ENCODE data around the gene FGF14. TPM values are rescaled to one million over a fixed set of nuclear protein-coding genes. Genes with fewer than 3 reads are reported as not detected.
"Not testable (repeated sequence)": the region's sequence is repeated elsewhere in the genome, so short reads cannot be mapped to it uniquely, and the experiment has no call there.

The FGF14 gene
- polyA plus RNA-seq, 1 donor (not counting 4 experiments of a cell fraction or from before 2014, with no cell fraction given): 0.09 TPM

DNA sequence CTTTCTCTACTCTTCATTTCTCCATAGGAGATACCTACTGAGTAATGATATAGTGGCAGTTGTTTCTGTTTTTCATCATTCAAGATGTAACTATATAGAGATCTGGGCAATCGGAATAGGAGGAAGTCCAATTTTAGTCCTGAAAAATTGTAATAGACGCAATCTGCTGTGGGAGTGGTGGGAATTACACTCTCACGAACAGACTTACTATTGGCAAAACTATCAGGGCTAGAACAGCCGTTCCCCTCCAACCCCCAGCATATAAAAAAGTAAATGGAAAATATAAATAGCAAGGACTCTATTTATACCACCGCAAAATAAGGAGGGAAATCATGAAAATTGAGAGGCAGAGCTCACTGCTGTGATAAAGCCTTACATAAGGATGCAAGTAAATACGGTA, 330.1 kb downstream of the FGF14 start:
- no peak for TF ChIP-seq EZH2 (IDR thresholded peaks at IDR 0.05; ENCODE audit: low read length)
- TF ChIP-seq, protein P1, sequence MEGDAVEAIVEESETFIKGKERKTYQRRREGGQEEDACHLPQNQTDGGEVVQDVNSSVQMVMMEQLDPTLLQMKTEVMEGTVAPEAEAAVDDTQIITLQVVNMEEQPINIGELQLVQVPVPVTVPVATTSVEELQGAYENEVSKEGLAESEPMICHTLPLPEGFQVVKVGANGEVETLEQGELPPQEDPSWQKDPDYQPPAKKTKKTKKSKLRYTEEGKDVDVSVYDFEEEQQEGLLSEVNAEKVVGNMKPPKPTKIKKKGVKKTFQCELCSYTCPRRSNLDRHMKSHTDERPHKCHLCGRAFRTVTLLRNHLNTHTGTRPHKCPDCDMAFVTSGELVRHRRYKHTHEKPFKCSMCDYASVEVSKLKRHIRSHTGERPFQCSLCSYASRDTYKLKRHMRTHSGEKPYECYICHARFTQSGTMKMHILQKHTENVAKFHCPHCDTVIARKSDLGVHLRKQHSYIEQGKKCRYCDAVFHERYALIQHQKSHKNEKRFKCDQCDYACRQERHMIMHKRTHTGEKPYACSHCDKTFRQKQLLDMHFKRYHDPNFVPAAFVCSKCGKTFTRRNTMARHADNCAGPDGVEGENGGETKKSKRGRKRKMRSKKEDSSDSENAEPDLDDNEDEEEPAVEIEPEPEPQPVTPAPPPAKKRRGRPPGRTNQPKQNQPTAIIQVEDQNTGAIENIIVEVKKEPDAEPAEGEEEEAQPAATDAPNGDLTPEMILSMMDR (optimal IDR thresholded peaks at IDR 0.05 in 1 of 3, IDR thresholded peaks at IDR 0.05 in 1 of 3, conservative IDR thresholded peaks at IDR 0.05 in 1 of 3; ENCODE audit: extremely low read depth in 1 of 3, insufficient read depth in 2 of 3, low read length in 3 of 3): no peak

DNA sequence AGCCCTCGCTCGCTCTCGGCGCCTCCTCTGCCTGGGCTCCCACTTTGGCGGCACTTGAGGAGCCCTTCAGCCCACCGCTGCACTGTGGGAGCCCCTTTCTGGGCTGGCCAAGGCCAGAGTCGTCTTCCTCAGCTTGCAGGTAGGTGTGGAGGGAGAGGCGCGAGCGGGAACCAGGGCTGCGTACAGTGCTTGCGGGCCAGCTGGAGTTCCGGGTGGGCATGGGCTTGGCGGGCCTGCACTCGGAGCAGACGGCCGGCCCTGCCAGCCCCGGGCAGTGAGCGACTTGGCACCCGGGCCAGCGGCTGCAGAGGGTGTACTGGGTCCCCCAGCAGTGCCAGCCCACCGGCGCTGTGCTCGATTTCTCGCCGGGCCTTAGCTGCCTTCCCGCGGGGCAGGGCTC, 333.5 kb downstream of the FGF14 start:
- dilution Hi-C loops (cut with MboI; ENCODE audit: extremely low pct_ligation_motif_present, low sequenced_read_pairs); FAIRE-seq: not testable (repeated sequence)

More for the DNA sequence above, 330.1 kb downstream of the FGF14 start:
- dilution Hi-C loops (cut with MboI; ENCODE audit: extremely low pct_ligation_motif_present, low sequenced_read_pairs): no loop called here
- no peak for FAIRE-seq
- H3K4me1 ChIP-seq (ENCODE audit: control insufficient read depth, extremely low read depth, insufficient read depth, low read length): no peaks in the 10 kb centered on the region
- no peaks in the 10 kb centered on the region for H3K9me1 ChIP-seq (ENCODE audit: control insufficient read depth, extremely low read depth, insufficient read depth, low read length)
- H3K27ac ChIP-seq (ENCODE audit: control insufficient read depth, insufficient read depth, low read length): no peak overlapping the region
- H3K27me3 ChIP-seq (ENCODE audit: control insufficient read depth, extremely low read depth, insufficient read depth, low read length): no peaks in the 10 kb centered on the region
- no peak overlapping the region for H3K4me3 ChIP-seq (ENCODE audit: control insufficient read depth in 2 of 3, extremely low read depth in 1 of 3, insufficient read depth in 2 of 3, low read depth in 1 of 3, low read length in 3 of 3)
- H2AFZ ChIP-seq (ENCODE audit: control insufficient read depth, low read length): no peak overlapping the region
- DNase-seq (ENCODE audit: low read depth, low spot score): no peak
- no peaks in the 10 kb centered on the region for H3K9me3 ChIP-seq (ENCODE audit: control insufficient read depth, low read depth, low read length)
- H3K4me2 ChIP-seq (ENCODE audit: control insufficient read depth, extremely low read depth, insufficient read depth, low read depth, low read length): no peak overlapping the region
- H3K9ac ChIP-seq (ENCODE audit: control insufficient read depth, extremely low read depth, insufficient read depth, low read length): no peak overlapping the region
- H3K36me3 ChIP-seq (ENCODE audit: control insufficient read depth in 2 of 2, extremely low read depth in 1 of 2, insufficient read depth in 2 of 2, low read length in 2 of 2): no peaks in the 10 kb centered on the region
- no peaks in the 10 kb centered on the region for H3K79me2 ChIP-seq (ENCODE audit: control insufficient read depth, insufficient read depth, low read length)
- no peaks in the 10 kb centered on the region for H4K20me1 ChIP-seq (ENCODE audit: control insufficient read depth, extremely low read depth, insufficient read depth, low read length)

DNA sequence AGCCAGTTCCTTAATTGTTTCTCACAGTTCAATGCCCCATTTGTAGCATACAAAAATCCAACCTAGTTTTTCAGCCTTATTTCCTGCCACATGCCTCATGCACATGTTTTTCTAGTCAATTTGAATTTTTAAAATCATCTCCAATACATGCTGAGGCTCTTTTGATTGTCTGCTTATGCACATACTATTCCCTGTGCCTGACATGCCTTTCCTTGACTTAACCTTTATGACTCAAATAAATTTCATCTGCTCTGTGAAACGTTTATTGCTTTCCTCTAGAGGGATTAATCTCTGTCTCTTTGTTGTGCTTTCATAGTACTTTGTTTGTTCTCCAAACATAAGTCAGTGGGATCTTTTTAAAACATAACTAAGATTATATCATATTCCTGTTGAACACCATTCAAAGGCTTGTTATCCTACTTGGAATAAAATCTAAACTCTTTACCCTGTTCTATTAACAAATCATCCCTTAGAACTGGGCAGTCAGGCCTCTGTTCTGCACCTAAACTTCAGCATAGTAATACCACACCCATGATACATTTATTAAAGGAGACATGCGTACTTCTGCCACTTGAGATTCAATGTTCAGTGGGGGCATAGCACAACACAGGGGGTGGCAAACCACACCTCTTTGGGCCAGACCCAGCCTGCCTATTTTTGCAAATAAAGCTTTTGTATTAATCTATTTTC, 346.6 kb downstream of the FGF14 start:
- DNase-seq (ENCODE audit: low read depth, low spot score) (no peak), FAIRE-seq (no peak)
- Histone ChIP-seq H3K4me2 (ENCODE audit: control insufficient read depth, extremely low read depth, insufficient read depth, low read depth, low read length) (no peak overlapping the region), H3K9me3 (ENCODE audit: control insufficient read depth, low read depth, low read length) (peaks cover 2% of the 10 kb centered on the region), H3K27ac (ENCODE audit: control insufficient read depth, insufficient read depth, low read length) (no peak overlapping the region), H3K4me3 (ENCODE audit: control insufficient read depth in 2 of 3, extremely low read depth in 1 of 3, insufficient read depth in 2 of 3, low read depth in 1 of 3, low read length in 3 of 3) (no peak overlapping the region), H3K4me1 (ENCODE audit: control insufficient read depth, extremely low read depth, insufficient read depth, low read length) (no peaks in the 10 kb centered on the region), H4K20me1 (ENCODE audit: control insufficient read depth, extremely low read depth, insufficient read depth, low read length) (no peaks in the 10 kb centered on the region), H3K9ac (ENCODE audit: control insufficient read depth, extremely low read depth, insufficient read depth, low read length) (no peak overlapping the region), H3K36me3 (ENCODE audit: control insufficient read depth in 2 of 2, extremely low read depth in 1 of 2, insufficient read depth in 2 of 2, low read length in 2 of 2) (no peaks in the 10 kb centered on the region), H3K79me2 (ENCODE audit: control insufficient read depth, insufficient read depth, low read length) (no peaks in the 10 kb centered on the region), H3K27me3 (ENCODE audit: control insufficient read depth, extremely low read depth, insufficient read depth, low read length) (no peaks in the 10 kb centered on the region), H3K9me1 (ENCODE audit: control insufficient read depth, extremely low read depth, insufficient read depth, low read length) (no peaks in the 10 kb centered on the region), H2AFZ (ENCODE audit: control insufficient read depth, low read length) (no peak overlapping the region)
- no peak for TF ChIP-seq EZH2 (IDR thresholded peaks at IDR 0.05; ENCODE audit: low read length)
- TF ChIP-seq, protein P1 (optimal IDR thresholded peaks at IDR 0.05 in 1 of 3, IDR thresholded peaks at IDR 0.05 in 1 of 3, conservative IDR thresholded peaks at IDR 0.05 in 1 of 3; ENCODE audit: extremely low read depth in 1 of 3, insufficient read depth in 2 of 3, low read length in 3 of 3): no peak
- dilution Hi-C loops (cut with MboI; ENCODE audit: extremely low pct_ligation_motif_present, low sequenced_read_pairs): no loop called here

More for the DNA sequence above, 333.5 kb downstream of the FGF14 start:
- H3K9me3 ChIP-seq (ENCODE audit: control insufficient read depth, low read depth, low read length); H2AFZ ChIP-seq (ENCODE audit: control insufficient read depth, low read length); H3K4me1 ChIP-seq (ENCODE audit: control insufficient read depth, extremely low read depth, insufficient read depth, low read length); H3K36me3 ChIP-seq (ENCODE audit: control insufficient read depth in 2 of 2, extremely low read depth in 1 of 2, insufficient read depth in 2 of 2, low read length in 2 of 2); DNase-seq (ENCODE audit: low read depth, low spot score); H3K27me3 ChIP-seq (ENCODE audit: control insufficient read depth, extremely low read depth, insufficient read depth, low read length); H3K9ac ChIP-seq (ENCODE audit: control insufficient read depth, extremely low read depth, insufficient read depth, low read length); H3K27ac ChIP-seq (ENCODE audit: control insufficient read depth, insufficient read depth, low read length); H3K4me3 ChIP-seq (ENCODE audit: control insufficient read depth in 2 of 3, extremely low read depth in 1 of 3, insufficient read depth in 2 of 3, low read depth in 1 of 3, low read length in 3 of 3); H3K4me2 ChIP-seq (ENCODE audit: control insufficient read depth, extremely low read depth, insufficient read depth, low read depth, low read length); H3K79me2 ChIP-seq (ENCODE audit: control insufficient read depth, insufficient read depth, low read length); H4K20me1 ChIP-seq (ENCODE audit: control insufficient read depth, extremely low read depth, insufficient read depth, low read length); H3K9me1 ChIP-seq (ENCODE audit: control insufficient read depth, extremely low read depth, insufficient read depth, low read length): not testable (repeated sequence)

Measured in keratinocyte (primary cell).